A673 (cell line): ENCODE data around the gene FAM180A.

Experiments used
- CTCF ChIP-seq: fragments of 300-800, 200-600 bp; sonication (generic); conservative IDR thresholded peaks from 2 replicates; pipeline ENCODE4 v1.5.1; 2017; ENCODE audit warnings: low read depth, mild to moderate bottlenecking, antibody characterized with exemption, low read length, moderate library complexity, mixed read lengths
- EZH2 ChIP-seq: fragments of 200-600 bp; sonication (generic); IDR thresholded peaks from 2 replicates; pipeline ENCODE4 v1.6.1; 2017; ENCODE audit warnings: borderline replicate concordance, low read depth, mild to moderate bottlenecking, mixed read lengths, antibody characterized with exemption, low read length; ENCODE audit not compliant: poor library complexity, severe bottlenecking

GRCh38 chr7:135721198-135721820, 27.3 kb downstream of the FAM180A start:
- TF ChIP-seq CTCF (no peak), EZH2 (no peak)
